C4-2B (cell line): ENCODE measurements around the gene DET1.
A peak's percentile ranks its signal among the peaks of the same experiment; 100 is the strongest.
"Not testable (repeated sequence)": the region's sequence is repeated elsewhere in the genome, so short reads cannot be mapped to it uniquely, and the experiment has no call there.

Experiments used
- H3K27ac ChIP-seq: fragments of 450-650 bp; 2 replicates; pipeline ENCODE4 v1.5.1; 2017
- ZFX ChIP-seq: fragments of 450-650 bp; IDR thresholded peaks from 2 replicates; pipeline ENCODE4 v1.6.1; 2017
- TF ChIP-seq, protein P1 (sequence below): fragments of 450-650 bp; conservative IDR thresholded peaks from 2 replicates; pipeline ENCODE4 v1.5.1; 2017; ENCODE audit warnings: mild to moderate bottlenecking

DET1 gene

DNA sequence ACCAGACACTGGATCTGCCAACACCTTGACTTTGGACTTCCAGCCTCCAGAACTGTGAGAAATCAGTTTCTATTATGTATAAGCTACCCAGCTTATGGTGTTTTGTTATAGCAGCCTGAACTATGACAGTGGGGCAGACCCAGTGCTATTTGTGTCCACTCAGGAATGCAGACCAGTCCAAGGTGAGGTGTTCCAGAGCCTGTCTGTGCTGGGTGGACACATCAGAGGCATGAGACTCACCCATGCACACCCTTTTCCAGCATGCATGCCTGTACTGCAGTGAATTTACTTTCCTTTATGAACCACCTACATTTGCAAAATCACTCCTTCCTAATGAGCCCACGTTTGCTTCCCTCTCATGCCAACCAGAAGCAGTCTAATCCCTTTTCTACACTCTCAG lies 27.6 kb upstream of the DET1 start:
- TF ChIP-seq ZFX, result no peak
- TF ChIP-seq, protein P1, sequence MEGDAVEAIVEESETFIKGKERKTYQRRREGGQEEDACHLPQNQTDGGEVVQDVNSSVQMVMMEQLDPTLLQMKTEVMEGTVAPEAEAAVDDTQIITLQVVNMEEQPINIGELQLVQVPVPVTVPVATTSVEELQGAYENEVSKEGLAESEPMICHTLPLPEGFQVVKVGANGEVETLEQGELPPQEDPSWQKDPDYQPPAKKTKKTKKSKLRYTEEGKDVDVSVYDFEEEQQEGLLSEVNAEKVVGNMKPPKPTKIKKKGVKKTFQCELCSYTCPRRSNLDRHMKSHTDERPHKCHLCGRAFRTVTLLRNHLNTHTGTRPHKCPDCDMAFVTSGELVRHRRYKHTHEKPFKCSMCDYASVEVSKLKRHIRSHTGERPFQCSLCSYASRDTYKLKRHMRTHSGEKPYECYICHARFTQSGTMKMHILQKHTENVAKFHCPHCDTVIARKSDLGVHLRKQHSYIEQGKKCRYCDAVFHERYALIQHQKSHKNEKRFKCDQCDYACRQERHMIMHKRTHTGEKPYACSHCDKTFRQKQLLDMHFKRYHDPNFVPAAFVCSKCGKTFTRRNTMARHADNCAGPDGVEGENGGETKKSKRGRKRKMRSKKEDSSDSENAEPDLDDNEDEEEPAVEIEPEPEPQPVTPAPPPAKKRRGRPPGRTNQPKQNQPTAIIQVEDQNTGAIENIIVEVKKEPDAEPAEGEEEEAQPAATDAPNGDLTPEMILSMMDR, result no peak
- H3K27ac ChIP-seq, result no peak overlapping the region

DNA sequence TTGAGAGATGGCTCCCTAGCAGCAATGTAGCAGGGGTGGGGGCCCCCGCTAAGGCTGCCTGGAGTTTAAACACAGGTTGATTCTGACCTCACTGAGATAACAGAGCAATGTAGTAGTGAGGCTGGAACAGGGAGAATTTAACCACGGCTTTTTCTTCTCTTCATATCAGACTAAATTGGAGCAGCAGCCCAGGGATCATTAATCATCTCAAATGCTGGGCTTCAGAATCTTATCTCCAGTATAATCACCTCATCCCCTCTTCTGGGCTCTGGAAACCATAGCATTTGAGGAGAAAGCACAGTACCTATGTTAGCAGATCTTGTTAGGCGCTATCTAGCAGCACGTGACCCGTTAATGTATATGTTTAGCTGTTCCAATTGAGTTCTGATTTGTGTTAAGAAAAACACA lies 25.4 kb upstream of the DET1 start:
- no peak overlapping the region for H3K27ac ChIP-seq
- TF ChIP-seq, protein P1, result no peak
- TF ChIP-seq ZFX, result no peak

DNA sequence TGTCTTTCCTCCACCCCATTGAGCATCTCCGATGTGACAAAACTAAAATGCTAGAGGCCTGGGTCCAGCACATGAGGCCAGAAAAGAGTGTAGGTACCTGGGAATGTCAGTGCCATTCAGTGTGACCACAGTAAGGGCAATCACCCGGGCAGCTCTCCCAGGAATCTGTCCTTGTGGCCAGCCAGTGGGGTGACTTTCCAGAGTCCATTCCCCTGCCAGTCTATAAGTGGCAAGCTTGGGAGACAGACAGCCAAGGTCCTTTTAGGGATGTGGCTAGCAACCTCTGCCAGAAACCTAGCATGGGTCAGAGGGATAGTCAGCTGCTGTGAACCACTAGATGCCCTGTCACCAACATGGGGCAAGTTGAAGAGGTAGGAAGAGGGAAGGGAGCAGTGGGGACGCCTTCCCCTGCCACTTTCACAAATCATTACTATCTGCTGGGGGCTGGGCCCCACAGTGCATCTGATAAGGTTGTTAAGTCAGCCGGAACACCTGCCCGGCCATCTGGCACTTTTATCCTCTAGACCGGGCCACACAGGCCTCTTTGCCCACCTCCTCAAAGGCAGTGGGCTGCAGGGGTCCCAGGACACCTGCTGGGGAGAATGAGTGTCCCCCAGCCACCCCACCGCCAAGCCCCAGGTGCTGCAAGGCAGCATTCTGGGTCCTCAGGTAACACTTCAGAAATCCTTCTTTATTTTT lies 24.8 kb upstream of the DET1 start:
- no peak for TF ChIP-seq ZFX
- TF ChIP-seq, protein P1, result no peak
- H3K27ac ChIP-seq, result no peak overlapping the region

DNA sequence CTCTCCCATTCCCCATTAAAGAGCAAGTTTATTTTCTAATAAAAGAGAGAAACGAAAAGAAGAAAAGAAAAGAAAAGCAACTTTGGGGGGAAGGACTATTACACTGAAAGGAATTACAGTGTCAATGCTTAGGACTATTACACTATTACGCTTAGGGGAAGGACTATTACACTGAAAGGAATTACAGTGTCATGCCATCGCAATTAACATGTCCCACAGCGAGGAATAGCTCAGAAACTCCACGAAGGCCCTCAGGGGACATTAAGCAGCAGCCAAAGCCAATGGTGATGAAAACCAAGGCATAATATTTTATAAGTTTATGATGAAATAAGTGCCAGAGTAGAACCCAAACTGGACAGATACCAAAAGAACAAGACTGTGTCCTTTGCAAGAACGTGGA lies 22.1 kb upstream of the DET1 start:
- TF ChIP-seq, protein P1, result no peak
- no peak for TF ChIP-seq ZFX
- H3K27ac ChIP-seq, result no peak overlapping the region

DNA sequence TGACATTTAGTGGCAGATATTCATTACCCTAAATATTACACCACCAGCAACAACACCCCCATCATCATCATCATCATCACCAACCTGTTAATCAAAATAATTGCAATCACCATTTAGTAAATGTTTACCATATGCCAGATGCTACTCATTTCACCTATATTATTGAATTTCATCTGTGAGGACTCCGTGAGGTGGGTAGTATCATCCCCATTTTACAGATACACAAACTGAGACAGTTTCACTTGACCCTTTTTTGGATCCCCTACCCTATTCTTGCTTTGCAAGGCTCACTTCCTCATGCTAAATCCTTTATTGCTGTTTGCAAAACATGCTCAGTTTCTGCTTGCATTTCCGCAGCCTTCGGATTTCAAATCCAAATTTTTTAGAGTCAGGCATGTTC lies 18.3 kb upstream of the DET1 start:
- H3K27ac ChIP-seq, result no peak overlapping the region
- TF ChIP-seq ZFX, result no peak
- TF ChIP-seq, protein P1, result no peak

DNA sequence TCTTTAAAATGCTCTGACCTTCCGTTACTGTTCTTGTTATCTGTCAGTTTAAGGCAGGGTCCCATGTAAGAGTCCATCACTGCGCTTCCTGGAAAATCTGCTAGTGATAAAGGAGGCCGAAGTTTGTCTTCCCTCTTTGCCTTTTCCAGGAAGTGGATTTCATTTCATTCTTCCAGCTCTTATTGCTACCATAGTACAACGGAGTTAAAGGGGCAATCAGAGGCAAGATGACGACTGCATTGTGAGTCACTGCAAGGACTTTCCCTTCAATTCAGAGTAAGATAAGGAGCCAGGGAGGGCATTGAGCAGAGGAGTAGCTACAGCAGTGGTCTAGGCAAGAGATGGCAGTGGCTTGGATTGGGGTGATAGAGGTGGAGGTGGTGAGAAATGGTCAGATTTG lies 17.2 kb upstream of the DET1 start:
- no peak for TF ChIP-seq ZFX
- TF ChIP-seq, protein P1, result no peak
- no peak overlapping the region for H3K27ac ChIP-seq

DNA sequence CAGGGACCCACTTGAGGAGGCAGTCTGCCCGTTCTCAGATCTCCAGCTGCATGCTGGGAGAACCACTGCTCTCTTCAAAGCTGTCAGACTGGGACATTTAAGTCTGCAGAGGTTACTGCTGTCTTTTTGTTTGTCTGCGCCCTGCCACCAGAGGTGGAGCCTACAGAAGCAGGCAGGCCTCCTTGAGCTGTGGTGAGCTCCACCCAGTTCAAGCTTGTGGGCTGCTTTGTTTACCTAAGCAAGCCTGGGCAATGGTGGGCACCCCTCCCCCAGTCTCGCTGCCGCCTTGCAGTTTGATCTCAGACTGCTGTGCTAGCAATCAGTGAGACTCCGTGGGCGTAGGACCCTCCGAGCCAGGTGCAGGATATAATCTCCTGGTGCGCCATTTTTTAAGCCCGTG lies 13.1 kb upstream of the DET1 start:
- not testable (repeated sequence) for H3K27ac ChIP-seq

DNA sequence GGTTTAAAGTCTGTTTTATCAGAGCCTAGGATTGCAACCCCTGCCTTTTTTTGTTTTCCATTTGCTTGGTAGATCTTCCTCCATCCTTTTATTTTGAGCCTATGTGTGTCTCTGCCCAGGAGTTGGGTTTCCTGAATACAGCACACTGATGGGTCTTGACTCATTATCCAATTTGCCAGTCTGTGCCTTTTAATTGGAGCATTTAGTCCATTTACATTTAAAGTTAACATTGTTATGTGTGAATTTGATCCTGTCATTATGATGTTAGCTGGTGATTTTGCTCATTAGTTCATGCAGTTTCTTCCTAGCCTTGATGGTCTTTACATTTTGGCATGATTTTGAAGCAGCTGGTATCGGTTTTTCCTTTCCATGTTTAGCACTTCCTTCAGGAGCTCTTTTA lies 11.5 kb upstream of the DET1 start:
- H3K27ac ChIP-seq, result not testable (repeated sequence)

DNA sequence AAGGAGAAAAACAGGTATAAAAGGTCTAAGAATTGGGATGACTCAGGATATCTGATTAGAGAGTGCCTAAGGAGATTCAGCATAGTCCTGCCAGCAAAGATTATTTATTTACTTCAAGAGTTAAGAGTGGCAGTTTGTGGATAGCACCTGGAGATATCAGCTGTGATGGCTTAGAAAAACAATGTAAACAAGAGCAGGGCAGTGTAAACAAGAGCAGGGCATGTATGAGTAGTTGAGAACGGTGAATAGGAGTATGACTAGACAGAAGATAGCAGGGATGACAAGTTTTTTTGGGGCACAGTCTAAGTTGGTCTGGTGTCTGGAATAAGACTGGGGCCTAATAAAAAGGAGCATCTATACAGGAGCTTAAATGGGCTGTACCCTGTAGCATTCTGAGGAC lies 1.5 kb upstream of the DET1 start:
- H3K27ac ChIP-seq, result not testable (repeated sequence)

DNA sequence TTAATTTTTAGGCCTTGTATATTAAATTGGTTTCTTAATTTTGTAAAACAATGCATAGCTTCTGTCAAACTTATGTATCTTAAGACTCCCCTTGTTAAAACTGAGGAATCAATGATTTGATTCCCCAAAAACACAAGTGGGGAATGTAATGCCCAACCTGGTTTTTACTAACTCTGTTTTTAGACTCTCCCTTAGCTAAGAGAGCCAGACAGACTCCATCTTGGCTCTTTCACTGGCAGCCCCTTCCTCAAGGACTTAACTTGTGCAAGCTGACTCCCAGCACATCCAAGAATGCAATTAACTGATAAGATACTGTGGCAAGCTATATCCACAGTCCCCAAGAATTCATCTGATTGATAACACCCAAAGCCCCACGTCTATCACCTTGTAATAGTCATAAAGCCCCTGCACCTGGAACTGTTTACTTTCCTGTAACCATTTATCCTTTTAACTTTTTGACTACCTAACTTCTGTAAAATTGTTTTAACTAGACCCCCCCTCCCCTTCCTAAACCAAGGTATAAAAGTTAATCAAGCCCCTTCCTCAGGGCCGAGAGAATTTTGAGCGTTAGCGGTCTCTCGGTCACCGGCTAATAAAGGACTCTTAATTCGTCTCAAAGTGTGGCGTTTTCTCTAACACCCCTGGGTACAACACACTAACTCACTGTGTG lies 768 bp downstream of the DET1 start:
- peak overlapping the region; percentile 78 for H3K27ac ChIP-seq
